ENCODE results near the gene ARPC4. TPM values are rescaled to one million over a fixed set of nuclear protein-coding genes. Genes with fewer than 3 reads are reported as not detected.

ARPC4 gene
- polyA plus RNA-seq, 6 donors from 2014 or later = 263 to 316 (median 286) TPM

GRCh38 chr3:9806688-9807589 lies 14.1 kb downstream of the ARPC4 start:
- peaks cover 41 to 47% (median 46%) of the 10 kb centered on the region in 3 donors for H3K4me1 Mint-ChIP-seq
- no peak overlapping the region for H3K27ac Mint-ChIP-seq
- peaks cover 8 to 25% of the 10 kb centered on the region in 2 donors for H3K36me3 Mint-ChIP-seq
- peak overlapping the region in 2 of 8 donors; percentile 67 to 82 for H3K4me3 Mint-ChIP-seq
- H3K27me3 Mint-ChIP-seq = no peaks in the 10 kb centered on the region
- no peak for DNase-seq
- ATAC-seq (ENCODE audit: low read depth in 2 of 2) = no peak
- H3K9me3 Mint-ChIP-seq = no peaks in the 10 kb centered on the region

- peaks cover 8 to 24% of the 10 kb centered on the region in 2 donors for H3K36me3 Mint-ChIP-seq
- DNase-seq = no peak
- H3K4me3 Mint-ChIP-seq = peak overlapping the region in 3 of 8 donors; percentile 4 to 86 (median 12)
- H3K4me1 Mint-ChIP-seq = peaks cover 38 to 46% (median 45%) of the 10 kb centered on the region in 3 donors
- H3K9me3 Mint-ChIP-seq = no peaks in the 10 kb centered on the region
- no peak for ATAC-seq (ENCODE audit: low read depth in 2 of 2)
- H3K27ac Mint-ChIP-seq = peak overlapping the region in 5 of 6 donors; percentile 55 to 99 (median 89)
- no peaks in the 10 kb centered on the region for H3K27me3 Mint-ChIP-seq
Measured at GRCh38 chr3:9807981-9808344, 15.1 kb downstream of the ARPC4 start.

GRCh38 chr3:9808345-9809037 lies 15.6 kb downstream of the ARPC4 start:
- Mint-ChIP-seq H3K4me1 (peaks cover 37 to 42% (median 40%) of the 10 kb centered on the region in 3 donors), H3K27ac (peak overlapping the region; percentile 41 to 99 (median 93)), H3K9me3 (no peaks in the 10 kb centered on the region), H3K36me3 (peaks cover 3 to 19% of the 10 kb centered on the region in 2 donors), H3K4me3 (peak overlapping the region in 7 of 8 donors; percentile 81 to 96 (median 94)), H3K27me3 (no peaks in the 10 kb centered on the region)
- ATAC-seq (ENCODE audit: low read depth in 2 of 2) (peak; percentile 73 to 75), DNase-seq (peak; percentile 42)

GRCh38 chr3:9809239-9809614 lies 16.3 kb downstream of the ARPC4 start:
- Mint-ChIP-seq H3K4me1 (peaks cover 33 to 39% (median 37%) of the 10 kb centered on the region in 3 donors), H3K9me3 (no peaks in the 10 kb centered on the region), H3K27me3 (no peaks in the 10 kb centered on the region), H3K4me3 (peak overlapping the region; percentile 81 to 96 (median 92)), H3K36me3 (peaks cover 0 to 11% of the 10 kb centered on the region in 2 donors), H3K27ac (peak overlapping the region; percentile 89 to 99 (median 98))
- ATAC-seq (ENCODE audit: low read depth in 2 of 2) (peak; percentile 5 to 7), DNase-seq (no peak)

GRCh38 chr3:9809615-9810432 lies 16.9 kb downstream of the ARPC4 start, which contains the start of gene TTLL3:
TSS of gene TTLL3 (plus strand) at chr3:9810262. CDS start at chr3:9810662, 400 bp downstream.
- Mint-ChIP-seq H3K4me1 (peaks cover 33 to 39% (median 37%) of the 10 kb centered on the region in 3 donors), H3K36me3 (peaks cover 0 to 7% of the 10 kb centered on the region in 2 donors), H3K9me3 (no peaks in the 10 kb centered on the region), H3K27me3 (no peaks in the 10 kb centered on the region), H3K4me3 (peak within 1 kb of the TSS; percentile 81 to 96 (median 92)), H3K27ac (peak within 1 kb of the TSS; percentile 89 to 99 (median 98))
- ATAC-seq (ENCODE audit: low read depth in 2 of 2) (peak; percentile 69 to 70), DNase-seq (peak; percentile 54)

GRCh38 chr3:9810433-9810770 lies 17.5 kb downstream of the ARPC4 start:
- peaks cover 0 to 7% of the 10 kb centered on the region in 2 donors for H3K36me3 Mint-ChIP-seq
- no peaks in the 10 kb centered on the region for H3K27me3 Mint-ChIP-seq
- H3K4me1 Mint-ChIP-seq = peaks cover 33 to 39% (median 37%) of the 10 kb centered on the region in 3 donors
- H3K27ac Mint-ChIP-seq = peak overlapping the region in 4 of 6 donors; percentile 52 to 89 (median 74)
- H3K4me3 Mint-ChIP-seq = peak overlapping the region; percentile 74 to 95 (median 90)
- ATAC-seq (ENCODE audit: low read depth in 2 of 2) (no peak), DNase-seq (no peak)
- H3K9me3 Mint-ChIP-seq = no peaks in the 10 kb centered on the region

GRCh38 chr3:9810846-9811245 lies 18.0 kb downstream of the ARPC4 start:
- no peak for DNase-seq
- Mint-ChIP-seq H3K4me3 (peak overlapping the region; percentile 74 to 95 (median 90)), H3K27me3 (no peaks in the 10 kb centered on the region), H3K27ac (peak overlapping the region in 5 of 6 donors; percentile 77 to 95 (median 86)), H3K36me3 (peaks cover 0 to 7% of the 10 kb centered on the region in 2 donors), H3K9me3 (no peaks in the 10 kb centered on the region), H3K4me1 (peaks cover 33 to 39% (median 37%) of the 10 kb centered on the region in 3 donors)
- no peak for ATAC-seq (ENCODE audit: low read depth in 2 of 2)

GRCh38 chr3:9812870-9813483 lies 20.1 kb downstream of the ARPC4 start:
- no peaks in the 10 kb centered on the region for H3K27me3 Mint-ChIP-seq
- no peak for ATAC-seq (ENCODE audit: low read depth in 2 of 2)
- H3K4me3 Mint-ChIP-seq = peak overlapping the region in 2 of 8 donors; percentile 3 to 39
- no peaks in the 10 kb centered on the region for H3K9me3 Mint-ChIP-seq
- peaks cover 30 to 33% (median 32%) of the 10 kb centered on the region in 3 donors for H3K4me1 Mint-ChIP-seq
- no peaks in the 10 kb centered on the region for H3K36me3 Mint-ChIP-seq
- DNase-seq = no peak
- H3K27ac Mint-ChIP-seq = peak overlapping the region in 1 of 6 donors; percentile 42

- DNase-seq = no peak
Measured at GRCh38 chr3:9815986-9816385, 23.1 kb downstream of the ARPC4 start.

GRCh38 chr3:9817436-9817835 lies 24.6 kb downstream of the ARPC4 start:
- no peak for ATAC-seq (ENCODE audit: low read depth in 2 of 2)
- Mint-ChIP-seq H3K4me3 (no peak overlapping the region), H3K36me3 (peaks cover 0 to 8% of the 10 kb centered on the region in 2 donors)

More at GRCh38 chr3:9815986-9816385, 23.1 kb downstream of the ARPC4 start:
- peaks cover 5 to 8% (median 7%) of the 10 kb centered on the region in 3 donors for H3K4me1 Mint-ChIP-seq
- H3K4me3 Mint-ChIP-seq = no peak overlapping the region
- no peaks in the 10 kb centered on the region for H3K27me3 Mint-ChIP-seq
- no peaks in the 10 kb centered on the region for H3K9me3 Mint-ChIP-seq
- peaks cover 0 to 8% of the 10 kb centered on the region in 2 donors for H3K36me3 Mint-ChIP-seq
- ATAC-seq (ENCODE audit: low read depth in 2 of 2) = no peak
- H3K27ac Mint-ChIP-seq = no peak overlapping the region

GRCh38 chr3:9818666-9819335 lies 25.9 kb downstream of the ARPC4 start:
- ATAC-seq (ENCODE audit: low read depth in 2 of 2) = no peak
- Mint-ChIP-seq H3K27me3 (no peaks in the 10 kb centered on the region), H3K9me3 (no peaks in the 10 kb centered on the region), H3K4me1 (no peaks in the 10 kb centered on the region), H3K36me3 (peaks cover 0 to 8% of the 10 kb centered on the region in 2 donors), H3K4me3 (peak overlapping the region in 1 of 8 donors; percentile 74), H3K27ac (peak overlapping the region in 1 of 6 donors; percentile 53)
- no peak for DNase-seq

More at GRCh38 chr3:9817436-9817835, 24.6 kb downstream of the ARPC4 start:
- no peak for DNase-seq
- Mint-ChIP-seq H3K27ac (no peak overlapping the region), H3K9me3 (no peaks in the 10 kb centered on the region), H3K4me1 (no peaks in the 10 kb centered on the region), H3K27me3 (no peaks in the 10 kb centered on the region)

GRCh38 chr3:9820543-9820942 lies 27.7 kb downstream of the ARPC4 start:
- Mint-ChIP-seq H3K4me3 (no peak overlapping the region), H3K27ac (no peak overlapping the region), H3K4me1 (no peaks in the 10 kb centered on the region), H3K9me3 (no peaks in the 10 kb centered on the region), H3K36me3 (peaks cover 0 to 8% of the 10 kb centered on the region in 2 donors), H3K27me3 (no peaks in the 10 kb centered on the region)
- DNase-seq = no peak
- ATAC-seq (ENCODE audit: low read depth in 2 of 2) = no peak

Data from naive B cell (primary cell).